Hepatocyte (in vitro differentiated cells): Measurements from ENCODE around the gene CYB561D1. TPM values are rescaled to one million over a fixed set of nuclear protein-coding genes. Genes with fewer than 3 reads are reported as not detected.

ENCODE experiments used
- DNase-seq: peaks from one replicate; pipeline ENCODE4 v3.0.0-alpha.2; 2016; ENCODE audit warnings: low spot score
- H2AFZ ChIP-seq: fragments of 200-600 bp; sonication (generic); 2 replicates; pipeline ENCODE4 v1.6.0; 2016; ENCODE audit warnings: antibody characterized with exemption, mild to moderate bottlenecking
- H3K27ac ChIP-seq: fragments of 200-600 bp; sonication (generic); 2 replicates; pipeline ENCODE4 v1.5.1; 2016; ENCODE audit warnings: mild to moderate bottlenecking
- H3K27me3 ChIP-seq: fragments of 200-600 bp; sonication (generic); 2 replicates; pipeline ENCODE4 v1.6.1; 2016
- H3K36me3 ChIP-seq: fragments of 200-600 bp; sonication (generic); replicated peaks from 2 replicates; pipeline ENCODE4 v1.5.1; 2016; ENCODE audit warnings: low read depth; ENCODE audit not compliant: insufficient read depth
- H3K4me1 ChIP-seq: fragments of 200-600 bp; sonication (generic); 2 replicates; pipeline ENCODE4 v1.5.1; 2016; ENCODE audit warnings: mild to moderate bottlenecking, moderate library complexity; ENCODE audit not compliant: insufficient read depth
- H3K4me2 ChIP-seq: fragments of 200-600 bp; sonication (generic); 2 replicates; pipeline ENCODE4 v1.6.0; 2016
- H3K4me3 ChIP-seq: fragments of 200-600 bp; sonication (generic); 2 replicates; pipeline ENCODE4 v1.5.1; 2016; ENCODE audit warnings: mild to moderate bottlenecking
- H3K79me2 ChIP-seq: fragments of 200-600 bp; sonication (generic); 2 replicates; pipeline ENCODE4 v1.6.0; 2017; ENCODE audit warnings: mild to moderate bottlenecking
- H3K9me2 ChIP-seq: fragments of 200-600 bp; sonication (generic); replicated peaks from 2 replicates; pipeline ENCODE4 v1.6.0; 2017; ENCODE audit warnings: mild to moderate bottlenecking; ENCODE audit not compliant: insufficient read depth
- H3K9me3 ChIP-seq: fragments of 200-600 bp; sonication (generic); 2 replicates; pipeline ENCODE4 v1.5.1; 2016; ENCODE audit warnings: low read depth, mild to moderate bottlenecking
- H4K20me1 ChIP-seq: fragments of 200-600 bp; sonication (generic); 2 replicates; pipeline ENCODE4 v1.6.0; 2016; ENCODE audit warnings: mild to moderate bottlenecking; ENCODE audit not compliant: insufficient read depth, poor library complexity, severe bottlenecking
- CTCF ChIP-seq: fragments of 200-600 bp; sonication (generic); IDR thresholded peaks from 2 replicates; pipeline ENCODE4 v1.5.1; 2016; ENCODE audit warnings: antibody characterized with exemption, mild to moderate bottlenecking; ENCODE audit not compliant: poor library complexity
- EZH2 ChIP-seq: fragments of 200-600 bp; sonication (generic); IDR thresholded peaks from 2 replicates; pipeline ENCODE4 v1.6.1; 2016; ENCODE audit warnings: antibody characterized with exemption, mild to moderate bottlenecking, borderline replicate concordance
- EZH2phosphoT487 ChIP-seq: fragments of 200-600 bp; sonication (generic); IDR thresholded peaks from one replicate; pipeline ENCODE4 v1.6.1; 2018; ENCODE audit warnings: antibody characterized with exemption, mild to moderate bottlenecking, low read depth, moderate library complexity; ENCODE audit not compliant: unreplicated experiment, severe bottlenecking
- WGBS: methylation state at CpG from one replicate; pipeline ENCODE4 v1.1.6; 2016; ENCODE audit warnings: low lambda C conversion rate; ENCODE audit errors: missing lambda C conversion rate; 5-methylcytosine and 5-hydroxymethylcytosine counted together
- polyA plus RNA-seq: library from polyadenylated mRNA; unstranded; fragments of >200 nt; fragmentation: Nextera tagmentation; extraction: Ambion mirVana; gene quantifications from 2 replicates; pipeline ENCODE4 v1.2.1, GENCODE V29; 2016
- total RNA-seq: library from RNA; depleted of rRNA; stranded (reverse); fragments of >200 nt; gene quantifications from 2 replicates; pipeline ENCODE4 v1.2.3, GENCODE V29; 2014

The CYB561D1 gene
- total and polyA plus RNA-seq, 2 experiments from 2014 or later = 4.8 to 6.5 TPM

GRCh38 chr1:109543988-109544735 is 50.3 kb downstream of the CYB561D1 start:
- no peak overlapping the region for H3K4me3 ChIP-seq
- peaks cover 21% of the 10 kb centered on the region for H3K79me2 ChIP-seq
- no peak overlapping the region for H2AFZ ChIP-seq
- WGBS = 79% methylated on average over 14 of the region's 14 CpGs
- TF ChIP-seq CTCF = no peak
- H3K9me2 ChIP-seq = no peaks in the 10 kb centered on the region
- H3K27ac ChIP-seq = no peak overlapping the region
- peaks cover 1% of the 10 kb centered on the region for H4K20me1 ChIP-seq
- peaks cover 12% of the 10 kb centered on the region for H3K4me1 ChIP-seq
- no peak overlapping the region for H3K4me2 ChIP-seq
- no peaks in the 10 kb centered on the region for H3K36me3 ChIP-seq
- no peaks in the 10 kb centered on the region for H3K27me3 ChIP-seq
- DNase-seq = no peak
- no peaks in the 10 kb centered on the region for H3K9me3 ChIP-seq

- peaks cover 21% of the 10 kb centered on the region for H3K4me1 ChIP-seq
- peak; percentile 95 for DNase-seq
- no peaks in the 10 kb centered on the region for H3K27me3 ChIP-seq
- H3K9me2 ChIP-seq = no peaks in the 10 kb centered on the region
- 48% methylated on average over 5 of the region's 5 CpGs for WGBS
- H3K4me2 ChIP-seq = peak overlapping the region; percentile 87
- no peaks in the 10 kb centered on the region for H3K36me3 ChIP-seq
- no peak overlapping the region for H3K4me3 ChIP-seq
- peaks cover 22% of the 10 kb centered on the region for H4K20me1 ChIP-seq
- H3K27ac ChIP-seq = peak overlapping the region; percentile 98
- no peaks in the 10 kb centered on the region for H3K9me3 ChIP-seq
- H2AFZ ChIP-seq = peak overlapping the region; percentile 37
- TF ChIP-seq CTCF (peak; percentile 96), EZH2 (no peak), EZH2phosphoT487 (no peak)
- peaks cover 44% of the 10 kb centered on the region for H3K79me2 ChIP-seq
Measured at GRCh38 chr1:109546311-109547109, 52.6 kb downstream of the CYB561D1 start.

- no peaks in the 10 kb centered on the region for H3K9me3 ChIP-seq
- H3K27me3 ChIP-seq = no peaks in the 10 kb centered on the region
- H2AFZ ChIP-seq = peak overlapping the region; percentile 44
- H3K9me2 ChIP-seq = no peaks in the 10 kb centered on the region
- H3K4me3 ChIP-seq = peak overlapping the region; percentile 69
- H3K27ac ChIP-seq = peak overlapping the region; percentile 98
- peak overlapping the region; percentile 87 for H3K4me2 ChIP-seq
- H4K20me1 ChIP-seq = peaks cover 34% of the 10 kb centered on the region
- H3K4me1 ChIP-seq = peaks cover 21% of the 10 kb centered on the region
- 13% methylated on average over 22 of the region's 22 CpGs for WGBS
- no peak for TF ChIP-seq EZH2phosphoT487
- TF ChIP-seq CTCF = no peak
- no peak for TF ChIP-seq EZH2
- H3K36me3 ChIP-seq = no peaks in the 10 kb centered on the region
- peaks cover 56% of the 10 kb centered on the region for H3K79me2 ChIP-seq
- DNase-seq = peak; percentile 47
Measured at GRCh38 chr1:109547463-109548320, 53.8 kb downstream of the CYB561D1 start.
